Activated CD4-positive, alpha-beta T cell treated with anti-CD3 and anti-CD28 coated beads, Interleukin-2, amount 50 U/mL, for 24 hours (primary cell): ENCODE data around the gene ROR2.

Experiments used
- DNase-seq, 2 donors: peaks; one replicate each; pipeline ENCODE4 v3.0.0-alpha.2; 2020; ENCODE audit warnings: low read depth in 1 of 2, low spot score in 1 of 2

The ROR2 gene

GRCh38 chr9:91902475-91903125 is 47.4 kb downstream of the ROR2 start:
- DNase-seq, result no peak

- DNase-seq, result no peak
Measured at GRCh38 chr9:91900797-91901177, 49.2 kb downstream of the ROR2 start.

GRCh38 chr9:91900055-91900796 is 49.8 kb downstream of the ROR2 start:
- no peak for DNase-seq

- no peak for DNase-seq
Measured at GRCh38 chr9:91899594-91899993, 50.4 kb downstream of the ROR2 start.

- no peak for DNase-seq
Measured at GRCh38 chr9:91899219-91899563, 50.8 kb downstream of the ROR2 start.

GRCh38 chr9:91898451-91899218 is 51.4 kb downstream of the ROR2 start:
- no peak for DNase-seq

GRCh38 chr9:91897201-91897600 is 52.8 kb downstream of the ROR2 start:
- DNase-seq, result no peak

GRCh38 chr9:91896513-91897121 is 53.4 kb downstream of the ROR2 start:
- DNase-seq, result no peak

- no peak for DNase-seq
Measured at GRCh38 chr9:91896097-91896496, 53.9 kb downstream of the ROR2 start.

GRCh38 chr9:91894536-91894935 is 55.5 kb downstream of the ROR2 start:
- no peak for DNase-seq

GRCh38 chr9:91894023-91894422 is 56.0 kb downstream of the ROR2 start:
- no peak for DNase-seq

- no peak for DNase-seq
Measured at GRCh38 chr9:91891915-91892314, 58.1 kb downstream of the ROR2 start.

- DNase-seq, result no peak
Measured at GRCh38 chr9:91890662-91891061, 59.4 kb downstream of the ROR2 start.

- no peak for DNase-seq
Measured at GRCh38 chr9:91889161-91889911, 60.7 kb downstream of the ROR2 start.

GRCh38 chr9:91886414-91887076 is 63.5 kb downstream of the ROR2 start:
- no peak for DNase-seq

- no peak for DNase-seq
Measured at GRCh38 chr9:91885746-91886413, 64.1 kb downstream of the ROR2 start.

- no peak for DNase-seq
Measured at GRCh38 chr9:91884696-91885687, 65.0 kb downstream of the ROR2 start.

- no peak for DNase-seq
Measured at GRCh38 chr9:91884153-91884552, 65.9 kb downstream of the ROR2 start.

GRCh38 chr9:91883503-91883902 is 66.5 kb downstream of the ROR2 start:
- no peak for DNase-seq
